GM21515 (cell line): Measurements from ENCODE around the gene TFRC.
"Not testable (repeated sequence)": the region's sequence is repeated elsewhere in the genome, so short reads cannot be mapped to it uniquely, and the experiment has no call there.

ENCODE experiments used
- ATAC-seq: cut with Tn5 transposase; IDR thresholded peaks from one replicate; pipeline ENCODE4 v1.9.1; 2021; ENCODE audit not compliant: unreplicated experiment

The TFRC gene

DNA sequence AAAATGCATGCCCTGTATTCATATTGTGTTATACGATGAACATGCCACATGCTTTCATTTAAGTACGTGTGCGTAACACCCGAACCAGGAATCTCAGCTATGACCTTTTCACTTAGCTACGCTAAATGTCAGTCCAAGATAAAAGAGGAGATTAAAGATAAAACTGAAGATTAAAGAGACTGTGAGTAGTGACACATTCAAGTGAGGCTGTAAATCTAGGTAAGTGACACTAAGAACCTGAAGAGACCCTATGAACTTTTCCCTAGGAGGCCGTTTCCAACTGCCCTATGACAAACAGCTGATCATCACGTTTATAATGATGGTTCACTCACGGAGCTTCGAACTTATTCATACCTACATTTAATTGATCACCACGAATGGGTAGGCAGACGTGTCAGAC is 32.2 kb downstream of the TFRC start:
- ATAC-seq = no peak

DNA sequence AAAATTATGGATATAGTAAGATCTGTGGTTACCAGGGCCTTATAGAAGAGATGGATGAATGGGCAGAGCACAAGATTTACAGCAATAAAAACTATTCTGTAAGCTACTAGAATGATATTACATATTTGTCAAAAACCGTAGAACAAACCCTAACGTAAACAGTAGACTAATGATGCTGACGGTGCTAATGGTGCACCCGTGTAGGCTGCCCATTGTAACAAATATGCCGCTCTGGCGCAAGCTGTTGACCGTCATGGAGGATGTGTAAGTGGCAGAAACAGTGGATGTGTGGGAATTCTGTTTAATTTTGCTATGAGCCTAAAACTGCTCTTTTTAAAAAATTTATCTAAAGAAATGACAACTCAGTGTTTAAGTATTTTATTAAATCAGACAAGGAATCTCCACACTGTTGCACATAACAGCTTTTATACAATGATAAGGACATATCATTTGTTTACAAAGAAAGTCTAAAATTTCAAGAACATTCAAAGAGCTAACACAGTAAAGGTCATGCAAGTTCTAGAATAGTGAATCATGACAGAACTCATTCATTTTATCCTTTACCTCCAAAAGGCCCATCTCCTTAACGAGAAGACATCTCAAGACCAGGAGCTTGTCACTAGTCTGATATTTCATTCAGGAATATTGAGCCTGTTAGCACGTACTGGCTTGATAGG is 32.8 kb downstream of the TFRC start:
- no peak for ATAC-seq

DNA sequence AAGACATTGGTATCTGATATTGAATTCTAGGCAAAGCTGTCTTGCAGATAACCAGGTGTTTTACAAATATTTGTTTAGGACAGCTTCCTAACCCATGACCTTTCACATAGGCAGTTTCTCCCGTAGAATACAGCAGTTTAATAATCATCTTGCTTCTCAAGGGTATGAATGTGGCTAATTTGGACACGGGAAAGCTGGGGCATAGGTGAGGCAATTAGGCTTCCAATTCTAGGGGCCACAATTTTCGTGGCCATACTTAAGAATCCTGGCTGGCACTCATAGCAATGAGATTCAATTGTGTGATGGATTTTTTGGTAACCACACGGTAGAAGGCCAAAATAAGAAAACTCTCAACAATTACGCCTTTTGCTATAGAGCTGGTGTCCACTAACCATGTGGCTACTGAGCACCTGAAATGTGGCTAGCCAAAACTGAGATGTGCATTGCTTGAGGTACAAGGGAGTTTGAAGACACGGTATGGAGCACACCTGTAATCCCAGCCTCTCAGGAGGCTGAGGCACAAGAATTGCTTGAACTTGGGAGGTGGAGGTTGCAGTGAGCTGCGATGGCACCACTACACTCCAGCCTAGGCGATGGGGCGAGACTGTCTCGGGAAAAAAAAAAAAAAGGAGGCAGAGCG is 34.4 kb downstream of the TFRC start:
- ATAC-seq = no peak

DNA sequence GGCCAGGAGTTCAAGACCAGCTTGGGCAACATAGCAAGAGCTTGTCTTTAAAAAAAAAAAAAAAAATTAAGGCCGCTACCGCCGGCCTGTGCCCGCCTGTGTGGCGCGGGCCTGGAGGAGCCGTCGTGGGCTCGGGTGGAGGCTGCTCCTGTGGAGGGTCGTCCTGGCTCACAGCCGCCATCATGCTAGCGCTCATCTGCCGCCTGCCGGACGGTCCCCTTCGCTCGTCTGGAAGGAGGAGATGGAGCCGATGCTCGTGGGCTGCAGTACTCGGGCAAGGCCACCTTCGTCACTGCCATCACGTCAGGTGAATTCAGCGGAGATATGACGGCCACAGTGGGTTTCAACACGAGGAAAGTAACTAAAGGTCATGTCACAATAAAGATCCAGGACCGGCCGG is 37.4 kb downstream of the TFRC start:
- no peak for ATAC-seq

DNA sequence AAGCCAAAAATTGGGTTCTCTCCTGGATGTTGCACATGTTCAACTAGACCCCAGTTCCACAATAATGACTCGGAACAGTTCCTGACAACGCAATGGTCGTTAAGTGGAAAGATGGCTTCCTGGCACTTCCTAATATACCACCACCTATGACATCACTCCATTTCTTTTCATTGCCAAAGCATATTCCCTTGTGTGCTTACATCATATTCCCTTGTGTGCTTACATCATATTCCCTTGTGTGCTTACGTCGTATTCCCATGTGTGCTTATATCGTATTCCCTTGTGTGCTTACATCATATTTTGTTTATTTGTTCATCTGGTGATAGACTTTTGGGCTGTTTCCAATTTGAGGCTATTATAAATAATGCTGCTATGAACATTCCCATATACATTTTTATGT is 39.2 kb downstream of the TFRC start:
- no peak for ATAC-seq

DNA sequence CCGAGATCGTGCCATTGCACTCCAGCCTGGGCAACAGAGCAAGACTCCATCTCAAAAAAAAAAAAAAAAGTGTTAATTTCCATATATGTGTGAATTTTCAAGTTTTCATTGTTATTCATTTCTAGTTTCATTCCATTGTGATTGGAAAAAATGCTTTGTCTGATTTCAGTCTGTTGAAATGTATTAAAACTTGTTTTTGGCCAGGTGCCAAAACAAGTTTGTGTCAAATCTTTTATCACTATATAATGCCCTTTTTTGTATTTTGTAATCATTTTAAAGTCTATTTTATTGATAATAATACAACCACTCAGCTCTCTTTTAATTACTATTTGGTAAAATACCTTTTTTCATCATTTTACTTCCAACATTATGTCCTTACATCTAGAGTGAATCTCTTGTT is 42.5 kb downstream of the TFRC start:
- no peak for ATAC-seq

DNA sequence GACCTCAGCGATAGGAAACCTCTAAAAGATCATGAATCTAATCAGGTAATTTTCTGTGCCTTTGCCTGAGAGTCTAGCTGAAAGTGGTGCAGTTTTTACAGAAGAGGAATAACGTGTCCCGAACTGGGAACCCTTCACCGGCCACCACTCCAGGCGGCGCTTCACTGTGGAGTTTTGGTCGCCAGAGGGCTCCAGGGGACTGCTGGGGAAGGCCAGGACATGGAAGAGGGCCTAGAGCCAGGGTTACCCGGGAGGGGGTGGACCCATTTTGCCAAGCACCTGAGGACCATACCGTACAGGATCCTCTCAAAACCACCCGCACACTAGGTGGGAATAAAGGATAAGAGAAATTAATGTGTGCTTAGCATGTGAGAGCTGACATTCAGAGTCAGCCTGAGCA is 55.8 kb downstream of the TFRC start:
- not testable (repeated sequence) for ATAC-seq

DNA sequence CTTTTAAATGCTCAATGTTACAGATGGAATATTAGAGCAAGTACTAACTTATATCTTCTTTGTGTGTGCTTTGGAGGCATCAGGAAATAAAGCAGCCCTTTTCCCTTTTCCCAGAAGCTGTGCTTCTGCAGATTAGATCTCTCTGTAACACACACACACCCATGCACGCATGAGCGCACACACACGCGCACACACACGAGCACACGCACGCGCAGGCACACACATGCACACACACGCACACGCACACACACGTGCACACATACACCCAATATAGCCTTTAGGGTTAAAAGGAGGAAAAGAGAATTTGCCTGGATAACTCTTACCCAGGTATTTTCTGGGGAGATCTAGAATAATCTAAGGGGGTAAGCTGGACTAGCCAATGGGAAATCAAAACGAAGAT is 56.9 kb downstream of the TFRC start:
- no peak for ATAC-seq

DNA sequence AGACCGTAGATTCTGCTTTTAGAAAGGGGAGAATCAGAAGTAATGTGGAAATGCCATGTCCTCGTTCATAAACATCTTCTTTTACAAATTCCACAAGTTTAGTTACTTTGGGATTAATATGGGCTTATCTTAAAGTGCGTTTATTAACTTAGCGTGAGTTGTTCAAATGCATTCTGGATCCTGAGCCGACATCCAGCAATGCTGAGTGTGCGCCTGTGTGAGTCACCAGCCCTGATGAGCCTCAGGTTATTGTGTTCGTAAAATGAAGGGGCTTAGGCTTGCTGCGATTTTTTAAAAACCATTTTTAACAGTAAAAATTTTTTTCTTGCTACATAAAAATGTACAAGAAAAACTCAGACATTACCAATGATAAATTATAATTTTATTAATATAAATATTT is 57.9 kb downstream of the TFRC start:
- no peak for ATAC-seq

DNA sequence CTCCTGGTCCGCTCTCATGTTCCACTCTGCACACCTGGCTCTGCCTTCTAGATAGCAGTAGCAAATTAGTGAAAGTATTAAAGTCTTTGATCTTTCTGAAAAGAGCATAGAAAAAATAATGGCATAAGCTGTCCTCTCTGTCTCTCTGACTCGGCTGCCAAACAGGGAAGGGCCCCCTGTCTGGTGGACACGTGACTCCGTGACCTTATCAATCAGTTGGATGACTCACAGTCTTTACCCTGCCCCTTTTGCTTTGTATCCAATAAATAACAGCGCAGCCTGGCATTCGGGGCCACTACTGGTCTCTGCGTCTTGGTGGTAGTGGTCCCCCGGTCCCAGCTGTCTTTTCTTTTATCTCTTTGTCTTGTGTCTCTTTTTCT is 59.4 kb downstream of the TFRC start:
- ATAC-seq = not testable (repeated sequence)

DNA sequence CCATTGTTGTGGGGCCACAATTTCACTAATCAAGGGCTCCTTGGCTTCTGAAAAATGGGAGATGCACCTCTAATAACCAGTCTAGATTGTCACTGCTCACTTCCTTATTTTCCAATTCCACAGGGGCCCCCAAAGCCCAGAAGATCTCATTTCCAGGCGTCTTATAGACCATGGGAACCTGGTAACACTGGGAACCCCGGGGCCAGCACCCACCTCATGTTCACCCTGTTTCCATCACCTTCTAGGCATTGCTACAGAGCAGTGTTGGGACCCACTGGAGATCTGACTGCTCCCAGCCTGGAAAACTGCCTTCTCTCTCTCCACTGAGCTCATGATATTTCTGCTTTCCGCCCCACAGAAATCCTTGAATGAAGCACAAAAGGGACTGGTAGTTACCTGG is 61.5 kb downstream of the TFRC start:
- no peak for ATAC-seq

DNA sequence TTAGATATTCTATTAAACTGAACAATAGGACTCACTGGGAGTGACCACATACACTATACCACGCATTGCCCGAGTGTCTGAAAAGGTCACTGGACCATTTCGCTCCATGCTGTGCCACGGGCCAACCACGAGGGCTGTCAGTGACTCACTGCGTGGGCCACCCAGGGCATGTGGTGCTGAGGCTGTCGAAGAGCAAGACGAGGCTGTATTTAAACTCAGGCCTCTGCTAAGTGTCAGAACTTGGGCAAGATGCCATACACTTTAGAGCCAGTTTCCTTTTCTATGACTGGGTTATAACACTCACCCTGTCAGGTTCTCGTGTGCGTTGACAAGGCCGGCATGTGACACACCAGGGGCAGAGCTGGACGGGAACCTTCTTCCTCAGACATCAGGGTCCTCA is 62.3 kb downstream of the TFRC start:
- ATAC-seq = not testable (repeated sequence)

DNA sequence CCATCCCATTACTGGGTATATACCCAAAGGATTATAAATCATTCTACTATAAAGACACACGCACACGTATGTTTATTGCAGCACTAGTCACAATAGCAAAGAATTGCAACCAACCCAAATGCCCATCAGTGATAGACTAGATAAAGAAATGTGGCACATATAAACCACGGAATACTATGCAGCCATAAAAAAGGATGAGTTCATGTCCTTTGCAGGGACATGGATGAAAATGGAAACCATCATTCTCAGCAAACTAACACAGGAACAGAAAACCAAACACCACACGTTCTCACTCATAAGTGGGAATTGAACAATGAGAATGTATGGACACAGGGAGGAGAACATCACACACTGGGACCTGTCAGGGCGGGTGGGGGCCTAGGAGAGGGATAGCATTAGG is 63.7 kb downstream of the TFRC start:
- ATAC-seq = not testable (repeated sequence)

DNA sequence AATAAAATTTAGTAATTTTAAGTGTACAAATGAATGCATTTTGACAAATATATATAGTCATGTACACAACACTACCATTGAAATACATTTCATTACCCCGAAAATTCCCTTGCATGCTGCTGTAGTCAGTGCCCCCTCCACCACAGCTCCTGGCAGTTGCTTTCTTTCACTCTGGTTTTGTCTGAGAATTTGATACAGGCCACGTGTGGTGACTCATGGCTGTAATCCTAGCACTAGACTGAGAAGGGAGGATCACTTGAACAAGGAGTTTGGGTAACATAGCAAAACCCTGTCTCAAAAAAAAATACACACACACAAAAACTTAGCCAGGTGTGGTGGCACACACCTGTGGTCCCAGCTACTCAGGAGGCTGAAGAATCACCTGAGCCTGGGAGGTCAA is 65.4 kb downstream of the TFRC start:
- no peak for ATAC-seq

DNA sequence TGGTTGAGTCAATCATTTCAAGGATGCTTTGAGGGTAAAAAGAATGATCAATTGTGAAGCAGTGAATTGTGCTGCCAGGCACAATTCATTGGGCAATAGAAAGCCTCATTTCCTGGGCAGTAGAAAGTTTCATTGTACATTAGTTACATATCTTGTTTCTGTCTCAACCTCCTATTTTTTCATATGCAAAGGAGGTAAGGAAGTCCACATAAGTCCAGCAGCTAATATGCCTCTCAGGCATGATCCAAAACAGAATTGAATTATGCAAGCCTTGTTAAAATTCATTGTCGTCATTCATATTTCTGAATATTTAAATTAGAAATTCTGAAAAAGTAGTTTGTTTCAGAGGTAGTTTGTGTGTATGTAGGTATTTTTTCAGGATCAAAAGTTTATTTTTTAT is 65.8 kb downstream of the TFRC start:
- ATAC-seq = no peak

DNA sequence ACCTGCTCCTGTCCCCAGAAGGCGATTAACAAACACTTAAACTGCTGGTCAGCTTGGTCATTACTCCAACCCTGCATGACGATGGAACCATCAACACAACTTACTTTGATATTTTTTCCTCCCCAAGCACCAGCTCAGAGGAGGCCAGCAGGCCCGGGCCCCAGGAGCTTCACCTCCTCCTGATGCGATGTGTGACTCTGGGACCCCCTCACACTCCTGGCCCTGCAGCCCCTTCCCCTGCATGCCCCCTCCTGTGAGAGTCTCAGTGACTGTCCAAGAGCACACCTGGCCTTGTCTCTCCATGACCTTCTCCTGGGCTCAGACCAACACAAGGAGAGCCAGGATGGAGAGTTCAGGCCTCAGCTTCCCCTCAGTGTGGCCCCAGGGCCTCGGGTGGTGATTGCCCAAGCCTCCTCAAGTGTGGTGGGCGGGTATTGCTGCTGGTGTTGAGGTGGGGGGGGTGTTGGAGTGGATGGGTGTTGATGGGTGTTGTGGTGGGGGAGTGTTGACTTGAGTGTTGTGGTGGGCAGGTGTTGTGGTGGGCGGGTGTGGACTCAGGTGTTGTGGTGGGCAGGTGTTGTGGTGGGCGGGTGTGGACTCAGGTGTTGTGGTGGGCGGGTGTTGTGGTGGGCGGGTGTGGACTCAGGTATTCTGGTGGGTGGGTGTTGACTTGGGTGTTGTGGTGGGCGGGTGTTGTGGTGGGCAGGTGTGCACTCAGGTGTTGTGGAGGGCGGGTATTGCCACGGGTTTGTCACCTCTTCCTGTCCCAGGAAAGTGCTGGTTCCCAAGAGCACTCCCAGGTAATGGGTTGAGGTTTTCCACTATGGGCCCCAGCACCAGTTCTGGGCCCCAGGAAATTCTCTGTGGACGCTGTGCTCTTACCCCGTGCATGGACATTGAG is 68.1 kb downstream of the TFRC start:
- no peak for ATAC-seq

DNA sequence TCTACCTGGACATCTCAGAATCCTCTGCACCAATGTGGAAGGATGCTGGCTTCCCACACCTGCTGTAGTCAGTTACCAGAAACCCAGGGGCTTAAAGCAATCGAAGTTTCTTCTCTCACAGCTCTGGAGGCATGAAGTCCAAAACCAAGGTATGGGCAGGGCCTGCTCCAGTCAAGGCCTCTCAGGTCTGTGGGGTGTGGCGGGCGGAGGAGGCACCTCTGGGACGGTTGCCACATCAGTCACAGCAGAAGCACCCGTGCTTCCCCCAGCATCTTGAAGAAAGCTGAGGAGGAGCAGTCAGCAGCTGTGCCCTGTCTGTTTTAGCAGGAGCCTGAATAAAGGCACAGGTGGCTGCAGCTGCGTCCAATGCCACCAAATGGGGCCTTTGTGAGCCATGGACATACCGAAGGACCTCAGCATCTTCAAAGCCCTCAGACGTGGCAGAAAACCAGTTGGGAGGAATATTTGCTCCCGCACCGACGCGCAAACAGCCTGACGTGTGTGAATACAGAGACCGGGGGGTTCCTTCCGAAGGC is 68.9 kb downstream of the TFRC start:
- no peak for ATAC-seq

DNA sequence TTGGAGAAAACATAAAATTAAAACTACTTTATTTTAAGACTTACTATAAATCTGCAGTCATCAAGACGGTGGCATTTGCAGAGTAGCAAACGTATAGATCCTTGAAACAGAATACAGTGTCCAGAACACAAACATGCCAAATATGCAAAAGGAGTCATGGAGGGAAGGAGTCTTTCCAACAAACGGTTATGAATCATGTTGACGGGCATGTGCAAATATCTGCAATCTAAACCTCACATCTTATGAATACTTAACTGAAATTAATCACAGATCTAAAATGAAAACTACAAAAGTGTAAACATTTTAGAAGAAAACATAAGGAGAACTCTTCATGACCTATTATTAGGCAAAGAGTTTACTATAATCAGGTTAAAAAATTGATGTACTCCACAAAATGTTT is 69.4 kb downstream of the TFRC start:
- ATAC-seq = no peak

DNA sequence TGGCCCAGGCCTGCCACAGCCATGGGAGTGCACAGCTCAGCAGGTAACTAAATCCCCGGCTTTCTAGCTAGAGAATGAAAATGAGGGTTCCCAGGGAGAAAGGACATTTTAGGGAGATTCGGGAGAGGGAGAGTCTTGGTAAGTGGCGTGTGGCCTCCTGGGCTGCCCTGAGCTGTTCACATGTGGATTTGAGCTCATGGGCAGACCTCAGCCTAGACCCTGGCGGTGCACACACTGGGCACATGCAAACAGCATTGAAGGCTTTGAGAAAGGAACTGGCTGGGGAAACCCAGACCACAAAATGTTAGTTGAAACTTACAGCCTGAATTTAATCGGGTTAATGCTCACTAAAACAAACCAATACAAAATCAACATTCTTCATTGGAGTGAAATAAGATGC is 72.4 kb downstream of the TFRC start:
- no peak for ATAC-seq

DNA sequence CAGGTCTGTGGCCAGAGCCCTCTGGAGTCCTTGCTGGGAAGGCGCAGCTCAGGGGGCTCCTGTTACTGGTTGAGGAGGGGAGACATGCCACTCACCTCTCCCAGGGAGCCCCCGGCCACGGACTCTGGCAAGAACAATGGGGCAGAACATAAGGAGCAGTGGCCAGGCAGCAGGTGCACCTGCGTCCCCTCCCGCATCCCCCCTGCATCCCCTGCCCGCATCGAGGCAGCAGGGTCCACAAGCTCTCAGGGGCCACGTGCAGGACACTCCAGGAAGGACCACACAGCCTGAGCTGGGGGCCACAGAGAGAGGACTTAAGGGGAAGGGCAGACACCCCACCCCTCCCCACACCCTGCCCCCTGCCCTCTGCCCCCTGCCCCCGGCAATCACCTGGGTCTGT is 73.0 kb downstream of the TFRC start:
- no peak for ATAC-seq

DNA sequence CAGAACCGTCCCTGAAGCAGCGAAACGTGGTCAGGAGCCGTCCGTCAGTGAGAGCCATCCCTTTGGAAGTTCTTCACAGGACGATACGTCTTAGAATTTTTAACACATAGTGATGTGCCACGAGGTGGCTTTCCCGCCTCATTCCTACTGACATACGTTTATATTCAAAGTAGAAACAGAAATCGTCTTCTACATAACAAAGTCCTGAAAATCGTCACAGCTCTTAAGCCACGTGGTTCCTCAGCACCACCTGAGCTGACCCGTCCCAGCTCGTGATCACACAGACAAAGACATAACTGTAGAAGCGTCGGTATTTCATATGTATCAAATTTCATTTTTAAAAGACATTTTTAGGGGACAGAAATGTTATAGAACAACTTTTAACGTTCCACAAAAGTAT is 73.5 kb downstream of the TFRC start:
- ATAC-seq = no peak
